WERI-Rb-1 (cell line): ENCODE data around the gene STPG3.

ENCODE experiments used
- DNase-seq: peaks from one replicate; pipeline ENCODE4 v3.0.0-alpha.2; 2020
- H3K27ac ChIP-seq: fragments of 250-450 bp; sonication (Bioruptor Pico); 2 replicates; pipeline ENCODE4 v1.5.1; 2020; ENCODE audit warnings: mild to moderate bottlenecking, moderate library complexity
- H3K27me3 ChIP-seq: fragments of 250-450 bp; sonication (Bioruptor Pico); 2 replicates; pipeline ENCODE4 v1.5.1; 2021; ENCODE audit warnings: mild to moderate bottlenecking, low read depth, moderate library complexity; ENCODE audit not compliant: insufficient read depth, severe bottlenecking
- H3K36me3 ChIP-seq: fragments of 250-450 bp; sonication (Bioruptor Pico); 2 replicates; pipeline ENCODE4 v1.5.1; 2020; ENCODE audit warnings: mild to moderate bottlenecking, moderate library complexity
- H3K4me3 ChIP-seq: 2 replicates; pipeline ENCODE4 v1.5.1; 2011; ENCODE audit warnings: low read depth, mild to moderate bottlenecking, control low read depth, low read length
- H3K9me3 ChIP-seq: fragments of 250-450 bp; sonication (Bioruptor Pico); 2 replicates; pipeline ENCODE4 v1.5.1; 2021; ENCODE audit warnings: mild to moderate bottlenecking, moderate library complexity; ENCODE audit not compliant: severe bottlenecking
- TF ChIP-seq, protein P1 (sequence below): IDR thresholded peaks from 2 replicates; pipeline ENCODE4 v1.5.1; 2011; ENCODE audit warnings: low read depth, mild to moderate bottlenecking, control low read depth, inconsistent platforms, low read length

STPG3 gene

DNA sequence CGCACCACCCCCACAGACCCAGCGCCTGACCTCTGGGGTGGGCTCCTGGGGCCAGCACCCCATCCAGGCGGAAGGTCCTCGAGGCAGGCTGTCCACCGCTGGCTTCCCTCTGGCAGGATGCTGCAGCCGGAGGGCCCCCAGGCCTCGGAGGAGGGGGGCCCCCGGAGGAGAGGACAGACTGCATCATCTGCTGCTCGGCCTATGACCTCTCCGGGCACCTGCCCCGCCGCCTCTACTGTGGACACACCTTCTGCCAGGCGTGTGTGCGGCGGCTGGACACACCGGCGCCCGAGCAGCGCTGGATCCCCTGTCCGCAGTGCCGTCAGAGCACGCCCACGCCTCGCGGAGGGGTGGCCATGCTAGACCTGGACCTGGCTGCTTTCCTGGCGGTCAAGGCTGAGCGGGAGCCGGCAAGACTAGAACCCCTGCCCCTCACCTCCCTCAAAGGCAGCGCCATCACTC, 22.5 kb upstream of the STPG3 start:
- no peaks in the 10 kb centered on the region for H3K27me3 ChIP-seq
- no peak overlapping the region for H3K4me3 ChIP-seq
- H3K36me3 ChIP-seq: no peaks in the 10 kb centered on the region
- H3K27ac ChIP-seq: no peak overlapping the region
- no peak for DNase-seq
- H3K9me3 ChIP-seq: no peaks in the 10 kb centered on the region
- TF ChIP-seq, protein P1, sequence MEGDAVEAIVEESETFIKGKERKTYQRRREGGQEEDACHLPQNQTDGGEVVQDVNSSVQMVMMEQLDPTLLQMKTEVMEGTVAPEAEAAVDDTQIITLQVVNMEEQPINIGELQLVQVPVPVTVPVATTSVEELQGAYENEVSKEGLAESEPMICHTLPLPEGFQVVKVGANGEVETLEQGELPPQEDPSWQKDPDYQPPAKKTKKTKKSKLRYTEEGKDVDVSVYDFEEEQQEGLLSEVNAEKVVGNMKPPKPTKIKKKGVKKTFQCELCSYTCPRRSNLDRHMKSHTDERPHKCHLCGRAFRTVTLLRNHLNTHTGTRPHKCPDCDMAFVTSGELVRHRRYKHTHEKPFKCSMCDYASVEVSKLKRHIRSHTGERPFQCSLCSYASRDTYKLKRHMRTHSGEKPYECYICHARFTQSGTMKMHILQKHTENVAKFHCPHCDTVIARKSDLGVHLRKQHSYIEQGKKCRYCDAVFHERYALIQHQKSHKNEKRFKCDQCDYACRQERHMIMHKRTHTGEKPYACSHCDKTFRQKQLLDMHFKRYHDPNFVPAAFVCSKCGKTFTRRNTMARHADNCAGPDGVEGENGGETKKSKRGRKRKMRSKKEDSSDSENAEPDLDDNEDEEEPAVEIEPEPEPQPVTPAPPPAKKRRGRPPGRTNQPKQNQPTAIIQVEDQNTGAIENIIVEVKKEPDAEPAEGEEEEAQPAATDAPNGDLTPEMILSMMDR: no peak

DNA sequence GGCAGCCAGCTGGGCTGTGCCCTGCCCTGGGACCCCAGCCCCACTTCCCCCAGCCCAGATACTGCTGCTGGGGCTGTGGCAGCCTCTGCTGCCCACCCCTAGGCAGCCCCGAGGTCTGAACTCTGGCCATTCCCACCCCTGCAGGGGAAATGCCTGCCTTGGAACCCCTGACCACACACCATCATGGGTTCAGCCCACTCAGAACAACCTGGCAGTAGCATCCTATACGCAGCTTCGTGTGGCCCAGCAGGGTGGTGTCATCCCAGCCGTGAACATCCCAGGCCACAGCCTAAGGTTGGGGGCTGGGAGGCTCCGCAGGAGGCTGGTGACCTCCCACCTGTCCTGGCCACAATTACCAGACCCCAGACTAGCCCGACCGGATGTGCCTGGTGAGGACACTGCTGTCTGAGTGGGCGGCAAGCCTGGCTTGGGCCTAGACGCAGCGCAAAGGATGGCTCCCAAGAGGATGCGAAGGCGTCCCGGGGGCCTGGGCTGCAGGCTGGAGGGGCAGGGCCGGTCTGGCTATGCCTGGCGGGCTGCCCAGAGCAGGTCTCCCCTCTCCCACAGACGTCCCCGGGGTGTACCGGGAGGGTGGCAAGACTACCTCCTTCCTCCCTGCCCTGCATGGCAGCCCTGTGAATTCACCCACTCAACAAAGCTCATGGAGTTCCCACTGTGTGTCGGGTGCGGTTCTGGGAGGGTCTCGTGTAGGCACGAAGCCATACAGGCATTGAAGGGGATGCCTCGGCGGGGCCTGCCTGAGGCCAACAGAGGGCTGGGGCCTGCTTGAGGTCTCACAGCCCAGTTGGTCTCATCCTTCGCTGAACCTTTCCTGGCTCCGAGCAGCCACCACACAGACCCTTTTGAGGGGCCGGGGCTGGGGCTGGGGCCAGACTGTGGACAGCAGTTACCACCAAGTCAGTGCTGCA, 21.9 kb upstream of the STPG3 start:
- no peaks in the 10 kb centered on the region for H3K9me3 ChIP-seq
- no peaks in the 10 kb centered on the region for H3K36me3 ChIP-seq
- no peaks in the 10 kb centered on the region for H3K27me3 ChIP-seq
- TF ChIP-seq, protein P1: no peak
- DNase-seq: no peak
- no peak overlapping the region for H3K27ac ChIP-seq
- no peak overlapping the region for H3K4me3 ChIP-seq

DNA sequence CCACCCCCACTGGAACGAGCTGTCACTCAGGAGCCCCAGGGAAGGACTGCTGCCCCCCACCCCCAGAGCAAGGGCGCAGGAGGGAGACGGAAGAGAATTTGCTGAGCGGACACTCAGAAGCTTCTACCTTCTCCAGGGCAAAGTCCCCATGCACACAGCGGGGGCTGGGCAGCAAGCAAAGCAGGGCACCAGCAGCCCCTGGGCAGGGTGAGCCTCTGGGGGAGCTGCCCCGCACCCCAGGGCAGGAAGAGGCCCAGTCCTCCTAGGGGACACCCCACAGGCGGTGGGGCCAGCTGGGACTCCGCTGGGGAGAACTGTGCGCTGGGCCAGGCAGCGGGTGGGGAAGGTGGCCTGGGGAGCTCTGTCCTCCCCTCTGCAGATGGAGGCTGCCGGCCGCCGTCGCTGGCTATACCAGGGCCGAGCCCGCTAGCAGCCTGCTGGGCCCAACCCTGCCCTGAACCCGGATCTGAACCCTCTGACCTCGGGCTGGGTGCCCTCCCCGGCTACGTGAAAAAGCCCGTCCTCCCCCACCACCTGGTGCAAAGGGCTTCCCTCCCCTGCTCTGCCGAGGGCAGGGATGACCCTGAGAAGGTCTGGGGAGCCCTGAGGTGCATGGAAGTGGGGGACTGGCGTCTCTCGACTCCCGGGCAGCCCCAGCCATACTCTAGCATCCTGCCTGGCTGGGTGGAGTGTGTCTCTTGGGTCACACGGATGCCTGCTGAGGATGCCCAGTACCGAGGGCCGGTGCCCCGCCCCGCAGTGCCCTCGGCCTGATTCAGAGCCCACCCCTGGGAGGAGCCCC, 21.0 kb upstream of the STPG3 start:
- Histone ChIP-seq H3K27me3 (no peaks in the 10 kb centered on the region), H3K27ac (no peak overlapping the region), H3K36me3 (no peaks in the 10 kb centered on the region), H3K4me3 (no peak overlapping the region), H3K9me3 (no peaks in the 10 kb centered on the region)
- TF ChIP-seq, protein P1: no peak
- no peak for DNase-seq

DNA sequence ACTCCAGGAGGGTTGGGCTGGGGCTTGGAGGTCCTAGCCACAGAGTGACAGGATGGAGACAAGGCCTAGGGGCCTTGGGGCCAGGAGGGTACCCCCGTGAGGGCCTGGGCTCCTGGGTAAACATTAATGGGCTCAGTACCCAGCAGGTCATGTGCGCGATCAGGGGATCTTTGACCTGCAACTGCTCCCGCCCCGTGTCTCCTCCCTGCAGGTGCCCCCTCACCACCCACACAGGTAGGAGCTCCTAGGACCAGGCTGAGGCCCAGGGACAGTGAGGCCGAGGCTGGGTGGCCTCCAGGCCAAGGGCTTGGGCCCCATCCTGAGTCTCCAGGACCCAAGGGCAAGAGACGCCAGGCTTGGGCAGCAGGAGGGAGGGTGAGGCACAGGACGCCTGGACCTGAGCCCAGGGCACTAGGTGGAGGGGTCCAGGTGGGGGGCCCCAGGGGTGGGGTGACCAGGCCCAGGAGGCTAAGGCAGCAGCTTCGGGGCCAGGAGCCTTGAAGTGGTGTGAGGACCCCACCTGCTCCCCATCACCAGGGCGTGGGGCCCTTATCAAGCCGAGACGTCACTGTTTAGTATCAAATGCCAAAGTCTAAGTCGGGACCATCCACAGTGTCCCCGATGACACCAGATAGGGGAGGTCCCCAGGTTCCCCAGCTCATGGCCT, 20.2 kb upstream of the STPG3 start, which contains the start of gene SLC34A3:
Gene SLC34A3, plus strand, starts transcription at position 197 of the 667 bp plus-strand sequence. CDS start 802 bp downstream, outside the sequence.
- Histone ChIP-seq H3K27ac (no peak within 1 kb of the TSS), H3K36me3 (no peaks in the 10 kb centered on the region)
- TF ChIP-seq, protein P1: no peak

DNA sequence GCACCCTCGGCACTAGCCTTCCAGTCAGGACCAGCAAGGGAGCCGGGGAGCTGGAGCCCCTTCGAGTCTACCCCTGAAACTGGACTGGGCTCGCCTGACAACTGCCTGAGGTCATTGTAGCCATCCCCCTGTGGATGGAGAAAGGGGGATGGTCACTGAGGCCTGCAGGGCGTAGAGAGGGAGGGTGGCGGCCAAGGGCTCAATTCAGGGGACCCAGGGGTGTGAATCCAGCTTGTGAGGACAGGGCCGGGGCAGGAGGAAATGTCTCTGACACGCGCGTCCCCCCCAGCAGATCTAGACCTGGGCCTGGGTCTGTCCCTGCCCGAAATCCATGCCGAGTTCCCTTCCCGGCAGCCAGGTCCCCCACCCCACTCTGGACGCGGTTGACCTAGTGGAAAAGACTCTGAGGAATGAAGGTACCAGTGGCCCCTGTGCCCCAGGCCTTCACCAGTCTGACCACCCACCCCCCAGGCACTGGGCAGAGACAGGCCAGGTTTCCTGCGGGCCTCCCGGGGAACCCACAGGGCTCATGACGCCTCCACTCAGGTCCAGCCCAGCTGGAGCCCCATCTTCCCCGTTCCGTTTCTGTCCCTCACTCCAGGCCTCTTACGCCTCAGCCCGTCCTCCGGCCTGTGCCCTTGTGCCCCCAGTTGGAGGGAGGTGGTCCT, 19.6 kb upstream of the STPG3 start:
- Histone ChIP-seq H3K4me3 (no peak overlapping the region), H3K27ac (no peak overlapping the region), H3K27me3 (no peaks in the 10 kb centered on the region), H3K36me3 (no peaks in the 10 kb centered on the region), H3K9me3 (no peaks in the 10 kb centered on the region)
- DNase-seq: no peak
- TF ChIP-seq, protein P1: no peak

More for the DNA sequence above, 20.2 kb upstream of the STPG3 start, which contains the start of gene SLC34A3:
- no peak for DNase-seq
- Histone ChIP-seq H3K4me3 (no peak within 1 kb of the TSS), H3K27me3 (no peaks in the 10 kb centered on the region), H3K9me3 (no peaks in the 10 kb centered on the region)
